H1 (cell line): ENCODE data around the gene SEPTIN7. TPM values are rescaled to one million over a fixed set of nuclear protein-coding genes. Genes with fewer than 3 reads are reported as not detected.

Source experiments
- BACH1 ChIP-seq: IDR thresholded peaks from 2 replicates; pipeline ENCODE4 v1.6.1; 2012; ENCODE audit warnings: low read length, improper control_type of control experiment
- EP300 ChIP-seq, 2 experiments: IDR thresholded peaks; 1 replicate in 1 of 2; 2 replicates in 1 of 2; pipeline ENCODE4 v1.6.1; 2011 to 2012; ENCODE audit warnings: low read depth in 2 of 2, low read length in 2 of 2, mild to moderate bottlenecking in 2 of 2, borderline replicate concordance in 1 of 2, inconsistent platforms in 1 of 2, moderate library complexity in 1 of 2
- POLR2AphosphoS5 ChIP-seq: IDR thresholded peaks from 2 replicates; pipeline ENCODE4 v1.6.1; 2011; ENCODE audit warnings: low read depth, low read length
- SUZ12 ChIP-seq: fragments of 200-600 bp; sonication (generic); IDR thresholded peaks from 2 replicates; pipeline ENCODE4 v1.6.1; 2012; ENCODE audit warnings: mild to moderate bottlenecking, inconsistent platforms, low read length, moderate library complexity, mixed read lengths
- TEAD4 ChIP-seq: IDR thresholded peaks from 2 replicates; pipeline ENCODE4 v1.6.1; 2012; ENCODE audit warnings: low read depth, low read length, inconsistent platforms, mixed read lengths
- polyA plus RNA-seq, 7 experiments: library from polyadenylated mRNA; depleted of rRNA in 3 of 7; stranded (reverse) in 5 of 7; unstranded in 2 of 7; fragments of >200 nt in 5 of 7; fragments of 200-250 nt in 2 of 7; gene quantifications; 1 replicate in 5 of 7; 2 replicates in 1 of 7; 4 replicates in 1 of 7; pipeline versions ENCODE4 v1.2.1 to v1.2.3, GENCODE V29; 2011 to 2013; ENCODE audit warnings: missing spikeins in 2 of 7, mixed read lengths in 2 of 7
- total RNA-seq: library from RNA; stranded (reverse); fragmentation: NEBNext Ultra II Directional; extraction: Animal tissue kit (Norgen Biotek cat#: 25700); gene quantifications from 2 replicates; pipeline ENCODE4 v1.2.1, GENCODE V29; 2021
- TF ChIP-seq, protein P1 (sequence below), 3 experiments: IDR thresholded peaks; 1 replicate in 2 of 3; 2 replicates in 1 of 3; pipeline versions ENCODE4 v1.5.1 to v1.6.1; 2011; ENCODE audit warnings: low read length in 3 of 3, mild to moderate bottlenecking in 3 of 3, inconsistent platforms in 2 of 3, low read depth in 1 of 3, moderate library complexity in 1 of 3; ENCODE audit not compliant: insufficient read depth in 1 of 3; ENCODE audit errors: control extremely low read depth in 1 of 3
- TF ChIP-seq, protein P2 (sequence below): IDR thresholded peaks from 2 replicates; pipeline ENCODE4 v1.6.1; 2011; ENCODE audit warnings: low read length, improper control_type of control experiment

SEPTIN7 gene
- total and polyA plus RNA-seq, 2 of the 8 experiments (the other 6 are each of a cell fraction or from before 2014, with no cell fraction given): 85.3 to 183 TPM

DNA sequence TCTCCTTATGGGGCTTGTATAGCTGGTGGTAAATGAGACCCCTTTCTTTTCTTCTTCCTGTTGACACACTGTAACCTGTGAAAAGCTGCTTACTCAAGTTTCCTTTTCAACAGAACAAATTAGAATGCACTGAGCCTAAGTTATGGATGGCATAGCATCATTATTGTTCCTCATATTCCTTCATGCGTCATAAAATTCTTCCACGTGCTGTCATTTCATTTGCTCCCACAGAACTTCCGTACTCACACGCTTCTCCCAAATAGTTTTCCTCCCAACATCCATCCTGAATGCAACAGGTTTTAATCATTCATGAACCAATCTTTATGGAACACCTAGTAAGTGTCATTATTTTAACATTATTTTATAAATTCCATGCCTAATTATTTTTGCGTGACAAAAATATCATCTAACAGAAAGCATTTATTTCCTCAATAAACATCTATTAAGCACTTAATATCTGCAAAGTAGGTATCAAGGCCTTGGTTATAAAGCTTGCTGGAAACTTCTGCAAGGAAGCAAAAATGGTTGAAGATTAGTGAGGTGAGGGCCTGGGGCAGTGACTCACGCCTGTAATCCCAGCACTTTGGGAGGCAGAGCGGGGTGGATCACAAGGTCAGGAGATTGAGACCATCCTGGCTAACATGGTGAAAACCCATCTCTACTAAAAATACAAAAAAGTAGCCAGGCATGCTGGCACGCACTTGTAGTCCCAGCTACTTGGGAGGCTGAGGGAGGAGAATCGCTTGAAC is 18.9 kb upstream of the SEPTIN7 start (continued):
- TF ChIP-seq, protein P1, sequence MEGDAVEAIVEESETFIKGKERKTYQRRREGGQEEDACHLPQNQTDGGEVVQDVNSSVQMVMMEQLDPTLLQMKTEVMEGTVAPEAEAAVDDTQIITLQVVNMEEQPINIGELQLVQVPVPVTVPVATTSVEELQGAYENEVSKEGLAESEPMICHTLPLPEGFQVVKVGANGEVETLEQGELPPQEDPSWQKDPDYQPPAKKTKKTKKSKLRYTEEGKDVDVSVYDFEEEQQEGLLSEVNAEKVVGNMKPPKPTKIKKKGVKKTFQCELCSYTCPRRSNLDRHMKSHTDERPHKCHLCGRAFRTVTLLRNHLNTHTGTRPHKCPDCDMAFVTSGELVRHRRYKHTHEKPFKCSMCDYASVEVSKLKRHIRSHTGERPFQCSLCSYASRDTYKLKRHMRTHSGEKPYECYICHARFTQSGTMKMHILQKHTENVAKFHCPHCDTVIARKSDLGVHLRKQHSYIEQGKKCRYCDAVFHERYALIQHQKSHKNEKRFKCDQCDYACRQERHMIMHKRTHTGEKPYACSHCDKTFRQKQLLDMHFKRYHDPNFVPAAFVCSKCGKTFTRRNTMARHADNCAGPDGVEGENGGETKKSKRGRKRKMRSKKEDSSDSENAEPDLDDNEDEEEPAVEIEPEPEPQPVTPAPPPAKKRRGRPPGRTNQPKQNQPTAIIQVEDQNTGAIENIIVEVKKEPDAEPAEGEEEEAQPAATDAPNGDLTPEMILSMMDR (IDR thresholded peaks at IDR 0.05; ENCODE audit: control extremely low read depth in 1 of 3, insufficient read depth in 1 of 3, low read depth in 1 of 3, low read length in 3 of 3): no peak
- TF ChIP-seq EP300 (IDR thresholded peaks at IDR 0.05; ENCODE audit: borderline replicate concordance in 1 of 2, low read depth in 2 of 2, low read length in 2 of 2) (no peak), BACH1 (no peak), TEAD4 (no peak), SUZ12 (no peak), POLR2AphosphoS5 (no peak)
- TF ChIP-seq, protein P2, sequence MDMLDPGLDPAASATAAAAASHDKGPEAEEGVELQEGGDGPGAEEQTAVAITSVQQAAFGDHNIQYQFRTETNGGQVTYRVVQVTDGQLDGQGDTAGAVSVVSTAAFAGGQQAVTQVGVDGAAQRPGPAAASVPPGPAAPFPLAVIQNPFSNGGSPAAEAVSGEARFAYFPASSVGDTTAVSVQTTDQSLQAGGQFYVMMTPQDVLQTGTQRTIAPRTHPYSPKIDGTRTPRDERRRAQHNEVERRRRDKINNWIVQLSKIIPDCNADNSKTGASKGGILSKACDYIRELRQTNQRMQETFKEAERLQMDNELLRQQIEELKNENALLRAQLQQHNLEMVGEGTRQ: no peak
